Right lobe of liver (tissue), 4 donors: ENCODE results near the gene DIS3L2.

Experiments used
- POLR2A ChIP-seq: fragments of 450-650 bp; IDR thresholded peaks from one replicate; pipeline ENCODE4 v1.6.1; 2017; ENCODE audit warnings: antibody characterized with exemption, mild to moderate bottlenecking
- TF ChIP-seq, protein P1 (sequence below), 4 donors: fragments of 200-600 bp in 3 of 4; fragments of 450-650 bp in 1 of 4; IDR thresholded peaks; one replicate each; pipeline versions ENCODE4 v1.5.1 to v1.8.0; 2016 to 2022; ENCODE audit warnings: antibody characterized with exemption in 4 of 4, mild to moderate bottlenecking in 2 of 4
- donor health status: DM: no; HTN: no; CAD: no.
- donor health status: DM: no; HTN: no; CAD: no.
- donor health status: DM: no; HTN: yes; CAD: no.

- TF ChIP-seq POLR2A: no peak
- TF ChIP-seq, protein P1, sequence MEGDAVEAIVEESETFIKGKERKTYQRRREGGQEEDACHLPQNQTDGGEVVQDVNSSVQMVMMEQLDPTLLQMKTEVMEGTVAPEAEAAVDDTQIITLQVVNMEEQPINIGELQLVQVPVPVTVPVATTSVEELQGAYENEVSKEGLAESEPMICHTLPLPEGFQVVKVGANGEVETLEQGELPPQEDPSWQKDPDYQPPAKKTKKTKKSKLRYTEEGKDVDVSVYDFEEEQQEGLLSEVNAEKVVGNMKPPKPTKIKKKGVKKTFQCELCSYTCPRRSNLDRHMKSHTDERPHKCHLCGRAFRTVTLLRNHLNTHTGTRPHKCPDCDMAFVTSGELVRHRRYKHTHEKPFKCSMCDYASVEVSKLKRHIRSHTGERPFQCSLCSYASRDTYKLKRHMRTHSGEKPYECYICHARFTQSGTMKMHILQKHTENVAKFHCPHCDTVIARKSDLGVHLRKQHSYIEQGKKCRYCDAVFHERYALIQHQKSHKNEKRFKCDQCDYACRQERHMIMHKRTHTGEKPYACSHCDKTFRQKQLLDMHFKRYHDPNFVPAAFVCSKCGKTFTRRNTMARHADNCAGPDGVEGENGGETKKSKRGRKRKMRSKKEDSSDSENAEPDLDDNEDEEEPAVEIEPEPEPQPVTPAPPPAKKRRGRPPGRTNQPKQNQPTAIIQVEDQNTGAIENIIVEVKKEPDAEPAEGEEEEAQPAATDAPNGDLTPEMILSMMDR (IDR thresholded peaks at IDR 0.05): no peak
Measured at GRCh38 chr2:231920795-231921194, 40.7 kb upstream of the DIS3L2 start.
